ENCODE data around the gene R3HDM4. TPM values are rescaled to one million over a fixed set of nuclear protein-coding genes. Genes with fewer than 3 reads are reported as not detected.

The R3HDM4 gene
- total RNA-seq, 1 donor from 2014 or later: 53.6 TPM

Other genes with a start within 250 kb of the R3HDM4 start
- 157 and 175 TPM in 2 replicates for gene FSTL3, start 236.8 kb downstream of the R3HDM4 start, total RNA-seq
- gene PRSS57, start 217.8 kb downstream of the R3HDM4 start, total RNA-seq: not detected in 2 replicates
- gene PALM, start 204.3 kb downstream of the R3HDM4 start, total RNA-seq: 4.8 and 7.8 TPM in 2 replicates
- 2.3 and 2.9 TPM in 2 replicates for gene MISP, start 162.1 kb downstream of the R3HDM4 start, total RNA-seq
- 89.0 and 105 TPM in 2 replicates for gene PTBP1, start 115.8 kb downstream of the R3HDM4 start, total RNA-seq
- gene PLPPR3, start 91.3 kb downstream of the R3HDM4 start, total RNA-seq: 0.16 and 0.26 TPM in 2 replicates
- gene AZU1, start 85.4 kb downstream of the R3HDM4 start, total RNA-seq: not detected in 2 replicates
- not detected in 2 replicates for gene PRTN3, start 72.2 kb downstream of the R3HDM4 start, total RNA-seq
- gene ELANE, start 60.9 kb downstream of the R3HDM4 start, total RNA-seq: not detected in 2 replicates
- gene CFD, start 53.6 kb downstream of the R3HDM4 start, total RNA-seq: 0.16 and 0.57 TPM in 2 replicates
- gene MED16, start 20.0 kb downstream of the R3HDM4 start, total RNA-seq: 27.7 and 31.2 TPM in 2 replicates
- not detected in 2 replicates for gene RNU6-9, start 19.7 kb downstream of the R3HDM4 start, total RNA-seq
- not detected in 2 replicates for gene KISS1R, start 4.1 kb upstream of the R3HDM4 start, total RNA-seq
- gene ARID3A, start 12.8 kb upstream of the R3HDM4 start, total RNA-seq: 3.2 and 3.5 TPM in 2 replicates
- gene WDR18, start 71.1 kb upstream of the R3HDM4 start, total RNA-seq: 34.2 and 42.9 TPM in 2 replicates
- 0.05 and 0.16 TPM in 2 replicates for gene GRIN3B, start 87.2 kb upstream of the R3HDM4 start, total RNA-seq
- gene TMEM259, start 107.9 kb upstream of the R3HDM4 start, total RNA-seq: 182 and 198 TPM in 2 replicates
- not detected in 2 replicates for gene RNU6-2, start 108.3 kb upstream of the R3HDM4 start, total RNA-seq
- 88.1 and 92.4 TPM in 2 replicates for gene CNN2, start 113.4 kb upstream of the R3HDM4 start, total RNA-seq
- 41.9 and 43.0 TPM in 2 replicates for gene ABCA7, start 126.9 kb upstream of the R3HDM4 start, total RNA-seq
- 0.21 and 0.68 TPM in 2 replicates for gene ARHGAP45, start 153.9 kb upstream of the R3HDM4 start, total RNA-seq
- gene POLR2E, start 182.2 kb upstream of the R3HDM4 start, total RNA-seq: 213 and 240 TPM in 2 replicates
- 475 and 493 TPM in 2 replicates for gene GPX4, start 190.8 kb upstream of the R3HDM4 start, total RNA-seq